WTC11 (cell line): Measurements from ENCODE around the gene DEPDC5. TPM values are rescaled to one million over a fixed set of nuclear protein-coding genes. Genes with fewer than 3 reads are reported as not detected.

Source experiments
- ATAC-seq: fragments of 200-7000 bp; cut with Tn5 transposase; 2 replicates; pipeline ENCODE4 v1.10.0; 2021; ENCODE audit warnings: mild to moderate bottlenecking, moderate library complexity
- CTCF ChIA-PET: fragments of 300-600 bp; sonication (Branson Sonifier 250); formaldehyde crosslinking; loops from one replicate; lab custom pipeline; 2021; ENCODE audit warnings: antibody characterized with exemption; lab: Charles Lee
- POLR2A ChIA-PET: fragments of 350-600 bp; sonication (Branson Sonifier 250); formaldehyde crosslinking; loops from one replicate; lab custom pipeline; 2021; ENCODE audit warnings: antibody characterized with exemption; lab: Charles Lee
- DNase-seq: peaks from one replicate; pipeline ENCODE4 v3.0.0; 2021; ENCODE audit warnings: low spot score
- H3K27ac Mint-ChIP-seq: 2 replicates; pipeline ENCODE4 v1.8.0; 2021; ENCODE audit warnings: mixed read lengths
- H3K27me3 Mint-ChIP-seq: 2 replicates; pipeline ENCODE4 v1.8.0; 2021; ENCODE audit warnings: low read depth, mild to moderate bottlenecking, moderate library complexity, mixed read lengths
- H3K36me3 Mint-ChIP-seq: 2 replicates; pipeline ENCODE4 v1.8.0; 2021; ENCODE audit warnings: mixed read lengths
- H3K4me1 Mint-ChIP-seq: 2 replicates; pipeline ENCODE4 v1.8.0; 2022; ENCODE audit warnings: mixed read lengths
- H3K4me3 Mint-ChIP-seq: 2 replicates; pipeline ENCODE4 v1.8.0; 2021; ENCODE audit warnings: mild to moderate bottlenecking, moderate library complexity, mixed read lengths
- H3K9me3 Mint-ChIP-seq: 2 replicates; pipeline ENCODE4 v1.8.0; 2021; ENCODE audit warnings: mixed read lengths
- AR ChIP-seq: fragments of 250-450 bp; sonication (Bioruptor Pico); IDR thresholded peaks from 2 replicates; pipeline ENCODE4 v1.9.0; 2021; ENCODE audit warnings: mild to moderate bottlenecking
- ARID4B ChIP-seq: sonication (generic); formaldehyde crosslinking; IDR thresholded peaks from 2 replicates; pipeline ENCODE4 v1.8.0; 2023; ENCODE audit warnings: missing genetic modification reagents, mild to moderate bottlenecking, borderline replicate concordance
- CREM ChIP-seq: sonication (generic); formaldehyde crosslinking; IDR thresholded peaks from 2 replicates; pipeline ENCODE4 v1.8.1; 2022; ENCODE audit warnings: mild to moderate bottlenecking, missing genetic modification reagents, moderate library complexity
- ERG ChIP-seq: fragments of 250-450 bp; sonication (Bioruptor Pico); IDR thresholded peaks from 2 replicates; pipeline ENCODE4 v1.8.0; 2021; ENCODE audit warnings: mild to moderate bottlenecking
- GTF2I ChIP-seq: fragments of 250-450 bp; sonication (Bioruptor Pico); conservative IDR thresholded peaks from 2 replicates; pipeline ENCODE4 v1.4.0; 2021; ENCODE audit warnings: mild to moderate bottlenecking
- IRF2 ChIP-seq: sonication (generic); formaldehyde crosslinking; IDR thresholded peaks from 2 replicates; pipeline ENCODE4 v1.8.0; 2022; ENCODE audit warnings: low read depth, missing genetic modification reagents, borderline replicate concordance
- JAZF1 ChIP-seq: fragments of 250-450 bp; sonication (Bioruptor Pico); IDR thresholded peaks from 2 replicates; pipeline ENCODE4 v1.9.0; 2021; ENCODE audit warnings: moderate library complexity, mild to moderate bottlenecking, inconsistent platforms
- JUN ChIP-seq: sonication (generic); formaldehyde crosslinking; IDR thresholded peaks from 2 replicates; pipeline ENCODE4 v1.8.0; 2023; ENCODE audit warnings: mild to moderate bottlenecking, missing genetic modification reagents
- MLX ChIP-seq: sonication (generic); formaldehyde crosslinking; IDR thresholded peaks from 2 replicates; pipeline ENCODE4 v1.8.1; 2023; ENCODE audit warnings: mild to moderate bottlenecking, missing genetic modification reagents, moderate library complexity
- MXD4 ChIP-seq: fragments of 250-450 bp; sonication (Bioruptor Pico); IDR thresholded peaks from 2 replicates; pipeline ENCODE4 v1.8.0; 2021; ENCODE audit warnings: mild to moderate bottlenecking, moderate library complexity, borderline replicate concordance
- NFYB ChIP-seq: sonication (generic); formaldehyde crosslinking; conservative IDR thresholded peaks from 2 replicates; pipeline ENCODE4 v1.8.0; 2022; ENCODE audit warnings: low read depth, missing genetic modification reagents
- NR1H2 ChIP-seq: sonication (generic); formaldehyde crosslinking; IDR thresholded peaks from 2 replicates; pipeline ENCODE4 v1.9.0; 2021; ENCODE audit warnings: mild to moderate bottlenecking, moderate library complexity, missing genetic modification reagents
- NR2C2 ChIP-seq: sonication (generic); formaldehyde crosslinking; IDR thresholded peaks from 2 replicates; pipeline ENCODE4 v1.8.0; 2022; ENCODE audit warnings: mild to moderate bottlenecking, missing genetic modification reagents
- SMAD4 ChIP-seq: sonication (generic); formaldehyde crosslinking; IDR thresholded peaks from 2 replicates; pipeline ENCODE4 v1.8.0; 2022; ENCODE audit warnings: mild to moderate bottlenecking, missing genetic modification reagents
- SP1 ChIP-seq: sonication (generic); formaldehyde crosslinking; conservative IDR thresholded peaks from 2 replicates; pipeline ENCODE4 v1.8.1; 2022; ENCODE audit warnings: missing genetic modification reagents
- USF2 ChIP-seq: sonication (generic); formaldehyde crosslinking; IDR thresholded peaks from 2 replicates; pipeline ENCODE4 v1.8.1; 2023; ENCODE audit warnings: mild to moderate bottlenecking, missing genetic modification reagents, moderate library complexity
- ZNF121 ChIP-seq: sonication (generic); formaldehyde crosslinking; IDR thresholded peaks from 2 replicates; pipeline ENCODE4 v1.8.0; 2023; ENCODE audit warnings: missing genetic modification reagents
- ZNF263 ChIP-seq: sonication (generic); formaldehyde crosslinking; IDR thresholded peaks from 2 replicates; pipeline ENCODE4 v1.8.1; 2022; ENCODE audit warnings: low read depth, mild to moderate bottlenecking, moderate library complexity, missing genetic modification reagents
- ZNF317 ChIP-seq: sonication (generic); formaldehyde crosslinking; IDR thresholded peaks from 2 replicates; pipeline ENCODE4 v1.8.1; 2023; ENCODE audit warnings: low read depth, mild to moderate bottlenecking, moderate library complexity, missing genetic modification reagents, borderline replicate concordance
- total RNA-seq: library from RNA; stranded (reverse); gene quantifications from 3 replicates; pipeline ENCODE4 v1.2.3, GENCODE V29; 2021

Gene DEPDC5
- total RNA-seq, 1 experiment from 2014 or later: 40.5 TPM

- DNase-seq: no peak
- TF ChIP-seq USF2 (CRISPR knock-in tag) (no peak), ZNF121 (CRISPR knock-in tag) (no peak), CREM (CRISPR knock-in tag) (no peak), SMAD4 (CRISPR knock-in tag) (no peak), IRF2 (CRISPR knock-in tag) (no peak), ZNF263 (CRISPR knock-in tag) (no peak)
- TF ChIP-seq, all 79 proteins: peak for 0
- ChIA-PET POLR2A (no interaction called here), CTCF (interaction anchor here (0.6 to 4.8 kb wide), 3 partner anchors 13 to 100 kb away, joined by 3 to 23 read pairs (median 4); no protein-coding TSS in a partner anchor)
- ATAC-seq: no peak
- peaks cover 19% of the 10 kb centered on the region for H3K36me3 Mint-ChIP-seq
- no peak overlapping the region for H3K4me3 Mint-ChIP-seq
- H3K9me3 Mint-ChIP-seq: no peaks in the 10 kb centered on the region
- peaks cover 33% of the 10 kb centered on the region for H3K4me1 Mint-ChIP-seq
- H3K27me3 Mint-ChIP-seq: no peaks in the 10 kb centered on the region
- no peak overlapping the region for H3K27ac Mint-ChIP-seq
Measured at GRCh38 chr22:31870890-31871289, 117.1 kb downstream of the DEPDC5 start.

GRCh38 chr22:31871480-31871879 is 117.7 kb downstream of the DEPDC5 start:
- peaks cover 30% of the 10 kb centered on the region for H3K4me1 Mint-ChIP-seq
- TF ChIP-seq JUN (CRISPR knock-in tag) (no peak), NR2C2 (CRISPR knock-in tag) (no peak)
- no peak overlapping the region for H3K4me3 Mint-ChIP-seq
- ATAC-seq (no peak), DNase-seq (no peak)
- ChIA-PET POLR2A (no interaction called here), CTCF (interaction anchor here (1.7 to 4.8 kb wide), 3 partner anchors 25 to 99 kb away, joined by 6 to 42 read pairs (median 23); no protein-coding TSS in a partner anchor)
- H3K36me3 Mint-ChIP-seq: peaks cover 23% of the 10 kb centered on the region
- H3K9me3 Mint-ChIP-seq: no peaks in the 10 kb centered on the region
- H3K27ac Mint-ChIP-seq: no peak overlapping the region
- H3K27me3 Mint-ChIP-seq: no peaks in the 10 kb centered on the region

GRCh38 chr22:31872209-31872608 is 118.4 kb downstream of the DEPDC5 start:
- peak; percentile 77 for ATAC-seq
- TF ChIP-seq ZNF317 (CRISPR knock-in tag) (no peak), NR1H2 (CRISPR knock-in tag) (no peak), MXD4 (no peak), SP1 (no peak), JAZF1 (no peak), MLX (no peak), GTF2I (CRISPR knock-in tag) (no peak), NFYB (CRISPR knock-in tag) (no peak)
- Mint-ChIP-seq H3K4me3 (no peak overlapping the region), H3K4me1 (peaks cover 23% of the 10 kb centered on the region), H3K27ac (no peak overlapping the region), H3K27me3 (no peaks in the 10 kb centered on the region), H3K9me3 (no peaks in the 10 kb centered on the region), H3K36me3 (peaks cover 17% of the 10 kb centered on the region)
- DNase-seq: peak; percentile 43
- ChIA-PET POLR2A (interaction anchor here (0.6 kb wide), 1 partner anchor 15 kb away, joined by 3 read pairs; no protein-coding TSS in a partner anchor), CTCF (interaction anchor here (0.5 to 2.1 kb wide), 14 partner anchors 9 to 196 kb away, joined by 3 to 42 read pairs (median 4); no protein-coding TSS in a partner anchor)

GRCh38 chr22:31874821-31875220 is 121.0 kb downstream of the DEPDC5 start:
- DNase-seq (no peak), ATAC-seq (no peak)
- ChIA-PET POLR2A (no interaction called here), CTCF (interaction anchor here (0.7 kb wide), 1 partner anchor 95 kb away, joined by 3 read pairs; no protein-coding TSS in a partner anchor)
- H3K9me3 Mint-ChIP-seq: no peaks in the 10 kb centered on the region
- no peaks in the 10 kb centered on the region for H3K27me3 Mint-ChIP-seq
- H3K36me3 Mint-ChIP-seq: peaks cover 17% of the 10 kb centered on the region
- H3K4me3 Mint-ChIP-seq: no peak overlapping the region
- H3K4me1 Mint-ChIP-seq: peaks cover under 1% of the 10 kb centered on the region
- H3K27ac Mint-ChIP-seq: 0 out of 2 replicates have a peak overlapping the region, but pooled peaks have one; percentile 22
- TF ChIP-seq ERG (CRISPR knock-in tag) (no peak), NR2C2 (CRISPR knock-in tag) (no peak), ZNF121 (CRISPR knock-in tag) (no peak), GTF2I (CRISPR knock-in tag) (no peak), ARID4B (no peak), AR (CRISPR knock-in tag) (no peak)
